PC-9 (cell line): Measurements from ENCODE around the gene SRC. TPM values are rescaled to one million over a fixed set of nuclear protein-coding genes. Genes with fewer than 3 reads are reported as not detected.

Experiments
- BruUV-seq: library from RNA; stranded (reverse); fragments of 400-500 nt; replicated peaks from 2 replicates; lab custom pipeline; 2021; lab: Mats Ljungman, UMichigan
- CTCF ChIA-PET: fragments of 300-600 bp; sonication (Branson Sonifier 250); formaldehyde crosslinking; loops from one replicate; lab custom pipeline; 2022; ENCODE audit warnings: antibody characterized with exemption; lab: Charles Lee
- POLR2A ChIA-PET: fragments of 300-600 bp; sonication (Branson Sonifier 250); formaldehyde crosslinking; loops from one replicate; lab custom pipeline; 2022; ENCODE audit warnings: antibody characterized with exemption; ENCODE audit not compliant: unreplicated experiment; lab: Charles Lee
- DNase-seq, 2 experiments: peaks; one replicate each; pipeline versions ENCODE4 v3.0.0 to v3.0.0-alpha.2; 2015 to 2022; ENCODE audit warnings: mixed read lengths in 1 of 2
- H2AFZ ChIP-seq: fragments of 200-600 bp; sonication (generic); 2 replicates; pipeline ENCODE4 v1.8.1; 2017; ENCODE audit warnings: antibody characterized with exemption
- H3F3A ChIP-seq: fragments of 200-600 bp; sonication (generic); 2 replicates; pipeline ENCODE4 v1.8.1; 2017; ENCODE audit warnings: antibody characterized with exemption, mild to moderate bottlenecking, low read depth; ENCODE audit not compliant: insufficient read depth
- H3K27ac ChIP-seq: fragments of 200-600 bp; sonication (generic); 2 replicates; pipeline ENCODE4 v1.6.1; 2016; ENCODE audit warnings: mixed run types
- H3K27me3 ChIP-seq: fragments of 200-600 bp; sonication (generic); 2 replicates; pipeline ENCODE4 v1.6.1; 2016; ENCODE audit warnings: low read depth, mixed run types; ENCODE audit not compliant: insufficient read depth
- H3K36me3 ChIP-seq: fragments of 200-600 bp; sonication (generic); 2 replicates; pipeline ENCODE4 v1.6.1; 2016; ENCODE audit warnings: low read depth, mixed run types
- H3K4me1 ChIP-seq: fragments of 200-600 bp; sonication (generic); replicated peaks from 2 replicates; pipeline ENCODE4 v1.6.1; 2016; ENCODE audit warnings: mixed run types; ENCODE audit not compliant: insufficient read depth
- H3K4me2 ChIP-seq: fragments of 200-600 bp; sonication (generic); 2 replicates; pipeline ENCODE4 v1.6.1; 2017; ENCODE audit warnings: mixed run types
- H3K4me3 ChIP-seq: fragments of 200-600 bp; sonication (generic); 2 replicates; pipeline ENCODE4 v1.6.1; 2016; ENCODE audit warnings: mixed run types
- H3K79me2 ChIP-seq: fragments of 200-600 bp; sonication (generic); 2 replicates; pipeline ENCODE4 v1.6.1; 2017; ENCODE audit warnings: low read depth, mixed run types
- H3K9me2 ChIP-seq: fragments of 200-600 bp; sonication (generic); 2 replicates; pipeline ENCODE4 v1.8.1; 2017; ENCODE audit warnings: mild to moderate bottlenecking; ENCODE audit not compliant: insufficient read depth
- H3K9me3 ChIP-seq: fragments of 200-600 bp; sonication (generic); 2 replicates; pipeline ENCODE4 v1.8.1; 2016; ENCODE audit warnings: low read depth; ENCODE audit not compliant: insufficient read depth
- H4K20me1 ChIP-seq: fragments of 200-600 bp; sonication (generic); 2 replicates; pipeline ENCODE4 v1.8.1; 2017; ENCODE audit not compliant: insufficient read depth
- EZH2 ChIP-seq: fragments of 200-600 bp; sonication (generic); IDR thresholded peaks from 2 replicates; pipeline ENCODE4 v1.8.0; 2017; ENCODE audit warnings: antibody characterized with exemption, low read depth
- intact Hi-C: fragments of 100-400 bp; cut with micrococcal nuclease; formaldehyde crosslinking; loops from one replicate; pipeline ENCODE4 v1.10.0; 2022; ENCODE audit not compliant: unreplicated experiment
- total RNA-seq: library from RNA; stranded (reverse); gene quantifications from 2 replicates; pipeline ENCODE4 v1.2.3, GENCODE V29; 2021
- TF ChIP-seq, protein P1 (sequence below): fragments of 200-600 bp; sonication (generic); conservative IDR thresholded peaks from 2 replicates; pipeline ENCODE4 v1.6.1; 2017; ENCODE audit warnings: mixed run types, antibody characterized with exemption, mild to moderate bottlenecking, moderate library complexity

SRC gene
- total RNA-seq, 1 experiment from 2014 or later, result 58.4 TPM

DNA sequence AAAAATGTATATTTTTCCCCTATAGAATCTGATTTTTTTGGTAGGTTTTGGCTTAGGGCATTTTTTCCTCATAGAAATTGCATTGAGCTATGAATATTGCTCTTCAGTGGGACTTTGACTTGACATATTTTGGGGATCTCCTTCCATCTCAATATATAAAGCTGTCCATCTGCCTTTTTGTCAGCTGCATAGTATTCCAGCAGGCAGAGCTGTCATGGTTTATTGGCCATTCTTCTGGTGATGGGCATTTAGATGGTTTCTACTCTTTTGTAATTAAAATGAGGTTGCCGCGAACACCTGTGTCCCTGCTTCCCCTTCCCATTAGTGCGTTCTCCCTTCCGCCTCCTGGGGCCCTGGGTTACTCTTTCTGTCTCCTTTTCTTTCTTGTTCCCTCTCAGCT is 95.1 kb downstream of the SRC start:
- Histone ChIP-seq H3K4me1 (no peaks in the 10 kb centered on the region), H2AFZ (no peak overlapping the region), H3K36me3 (no peaks in the 10 kb centered on the region), H3K79me2 (no peaks in the 10 kb centered on the region), H3F3A (no peaks in the 10 kb centered on the region), H3K4me3 (no peak overlapping the region), H3K4me2 (no peak overlapping the region), H3K27ac (no peak overlapping the region), H4K20me1 (no peaks in the 10 kb centered on the region), H3K27me3 (peaks cover 86% of the 10 kb centered on the region), H3K9me3 (no peaks in the 10 kb centered on the region), H3K9me2 (no peaks in the 10 kb centered on the region)
- no TSS peak for BruUV-seq
- TF ChIP-seq, protein P1, sequence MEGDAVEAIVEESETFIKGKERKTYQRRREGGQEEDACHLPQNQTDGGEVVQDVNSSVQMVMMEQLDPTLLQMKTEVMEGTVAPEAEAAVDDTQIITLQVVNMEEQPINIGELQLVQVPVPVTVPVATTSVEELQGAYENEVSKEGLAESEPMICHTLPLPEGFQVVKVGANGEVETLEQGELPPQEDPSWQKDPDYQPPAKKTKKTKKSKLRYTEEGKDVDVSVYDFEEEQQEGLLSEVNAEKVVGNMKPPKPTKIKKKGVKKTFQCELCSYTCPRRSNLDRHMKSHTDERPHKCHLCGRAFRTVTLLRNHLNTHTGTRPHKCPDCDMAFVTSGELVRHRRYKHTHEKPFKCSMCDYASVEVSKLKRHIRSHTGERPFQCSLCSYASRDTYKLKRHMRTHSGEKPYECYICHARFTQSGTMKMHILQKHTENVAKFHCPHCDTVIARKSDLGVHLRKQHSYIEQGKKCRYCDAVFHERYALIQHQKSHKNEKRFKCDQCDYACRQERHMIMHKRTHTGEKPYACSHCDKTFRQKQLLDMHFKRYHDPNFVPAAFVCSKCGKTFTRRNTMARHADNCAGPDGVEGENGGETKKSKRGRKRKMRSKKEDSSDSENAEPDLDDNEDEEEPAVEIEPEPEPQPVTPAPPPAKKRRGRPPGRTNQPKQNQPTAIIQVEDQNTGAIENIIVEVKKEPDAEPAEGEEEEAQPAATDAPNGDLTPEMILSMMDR, result no peak
- no peak for TF ChIP-seq EZH2
- CTCF ChIA-PET, result no interaction called here
- no peak for DNase-seq
- POLR2A ChIA-PET, result no interaction called here
- intact Hi-C loops, result no loop called here

DNA sequence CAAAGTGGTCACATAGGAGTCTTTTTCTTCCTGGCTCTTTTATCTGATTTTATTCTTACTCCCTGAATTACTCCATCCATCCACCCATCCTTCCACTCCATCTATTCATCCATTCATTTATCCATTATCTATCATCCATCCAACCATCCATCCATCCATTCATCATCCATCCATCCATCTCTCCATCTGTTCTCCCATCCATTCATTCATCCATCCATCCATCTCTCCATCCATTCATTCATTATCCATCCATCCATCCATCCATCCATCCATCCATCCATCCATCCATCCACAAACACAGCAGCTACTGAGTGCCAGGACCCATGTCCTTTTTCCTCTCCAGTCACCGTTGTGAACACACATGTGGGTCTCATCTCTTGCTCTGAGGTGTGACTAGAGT is 96.6 kb downstream of the SRC start:
- H3F3A ChIP-seq, result no peaks in the 10 kb centered on the region
- CTCF ChIA-PET, result no interaction called here
- intact Hi-C loops, result no loop called here

DNA sequence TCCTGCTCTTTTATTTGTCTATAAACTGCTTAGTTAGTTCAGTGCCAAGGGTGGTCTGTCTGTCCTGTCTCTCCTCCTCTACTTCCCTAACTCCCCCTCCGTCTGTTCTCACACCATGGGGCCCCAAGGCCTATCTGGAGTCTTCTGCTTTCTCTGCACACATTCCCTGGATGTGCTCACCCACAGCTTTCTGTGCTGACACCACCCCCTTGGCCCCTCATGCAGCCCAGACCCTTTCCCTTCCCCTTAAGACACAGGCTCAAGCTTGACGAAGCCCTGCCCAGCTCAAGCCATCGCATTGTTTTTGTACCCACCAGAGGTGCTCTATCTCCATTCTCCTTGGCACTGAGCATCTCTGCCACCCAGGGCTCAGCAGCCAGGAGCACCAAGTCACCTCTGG is 97.0 kb downstream of the SRC start:
- no peak for TF ChIP-seq EZH2
- TF ChIP-seq, protein P1, result no peak
- H3K27ac ChIP-seq, result no peak overlapping the region
- H3F3A ChIP-seq, result no peaks in the 10 kb centered on the region
- no peaks in the 10 kb centered on the region for H3K4me1 ChIP-seq
- intact Hi-C loops, result no loop called here
- no peaks in the 10 kb centered on the region for H3K9me2 ChIP-seq
- no peak overlapping the region for H3K4me2 ChIP-seq
- H3K27me3 ChIP-seq, result peaks cover 96% of the 10 kb centered on the region
- H4K20me1 ChIP-seq, result no peaks in the 10 kb centered on the region
- no peaks in the 10 kb centered on the region for H3K36me3 ChIP-seq
- H3K9me3 ChIP-seq, result no peaks in the 10 kb centered on the region
- BruUV-seq, result no TSS peak
- CTCF ChIA-PET, result no interaction called here
- POLR2A ChIA-PET, result no interaction called here
- H3K79me2 ChIP-seq, result no peaks in the 10 kb centered on the region
- no peak for DNase-seq
- no peak overlapping the region for H3K4me3 ChIP-seq
- no peak overlapping the region for H2AFZ ChIP-seq

More for the DNA sequence above, 96.6 kb downstream of the SRC start:
- H3K4me1 ChIP-seq, result no peaks in the 10 kb centered on the region
- POLR2A ChIA-PET, result no interaction called here
- H2AFZ ChIP-seq, result no peak overlapping the region
- H3K27ac ChIP-seq, result no peak overlapping the region
- no peaks in the 10 kb centered on the region for H3K79me2 ChIP-seq
- BruUV-seq, result no TSS peak
- H3K4me3 ChIP-seq, result no peak overlapping the region
- H3K9me3 ChIP-seq, result no peaks in the 10 kb centered on the region
- no peaks in the 10 kb centered on the region for H3K36me3 ChIP-seq
- no peaks in the 10 kb centered on the region for H4K20me1 ChIP-seq
- peaks cover 96% of the 10 kb centered on the region for H3K27me3 ChIP-seq
- no peak for DNase-seq
- no peak for TF ChIP-seq EZH2
- TF ChIP-seq, protein P1, result no peak
- H3K4me2 ChIP-seq, result no peak overlapping the region
- no peaks in the 10 kb centered on the region for H3K9me2 ChIP-seq
